Brain microvascular endothelial cell (primary cell): Measurements from ENCODE around the gene CEMP1.
A peak's percentile ranks its signal among the peaks of the same experiment; 100 is the strongest.

Experiments
- DNase-seq: peaks from one replicate; pipeline ENCODE4 v3.0.0-alpha.2; 2020
- H3K27ac ChIP-seq: fragments of 250-450 bp; sonication (Bioruptor Pico); 2 replicates; pipeline ENCODE4 v1.5.1; 2020; ENCODE audit warnings: mild to moderate bottlenecking, moderate library complexity
- H3K27me3 ChIP-seq: fragments of 250-450 bp; sonication (Bioruptor Pico); replicated peaks from 2 replicates; pipeline ENCODE4 v1.5.1; 2020; ENCODE audit warnings: mild to moderate bottlenecking
- H3K36me3 ChIP-seq: fragments of 250-450 bp; sonication (Bioruptor Pico); replicated peaks from 2 replicates; pipeline ENCODE4 v1.5.1; 2020; ENCODE audit warnings: mild to moderate bottlenecking
- H3K4me3 ChIP-seq: 2 replicates; pipeline ENCODE4 v1.5.1; 2011; ENCODE audit warnings: low read depth, mild to moderate bottlenecking, control low read depth, low read length, moderate library complexity
- in situ Hi-C: cut with HindIII; loops from 2 replicates; pipeline ENCODE4 v1.10.0; 2017; ENCODE audit warnings: low sequenced_read_pairs, low pct_ligation_motif_present
- TF ChIP-seq, protein P1 (sequence below): IDR thresholded peaks from 2 replicates; pipeline ENCODE4 v1.5.1; 2011; ENCODE audit warnings: low read depth, mild to moderate bottlenecking, moderate library complexity, low read length, control low read depth, inconsistent platforms; ENCODE audit errors: missing control alignments

Gene CEMP1

GRCh38 chr16:2507665-2508064, 23.5 kb downstream of the CEMP1 start:
- no peak for DNase-seq
- in situ Hi-C loops = no loop called here
- no peak overlapping the region for H3K27ac ChIP-seq
- H3K36me3 ChIP-seq = no peaks in the 10 kb centered on the region
- no peak overlapping the region for H3K4me3 ChIP-seq
- H3K27me3 ChIP-seq = no peaks in the 10 kb centered on the region
- TF ChIP-seq, protein P1, sequence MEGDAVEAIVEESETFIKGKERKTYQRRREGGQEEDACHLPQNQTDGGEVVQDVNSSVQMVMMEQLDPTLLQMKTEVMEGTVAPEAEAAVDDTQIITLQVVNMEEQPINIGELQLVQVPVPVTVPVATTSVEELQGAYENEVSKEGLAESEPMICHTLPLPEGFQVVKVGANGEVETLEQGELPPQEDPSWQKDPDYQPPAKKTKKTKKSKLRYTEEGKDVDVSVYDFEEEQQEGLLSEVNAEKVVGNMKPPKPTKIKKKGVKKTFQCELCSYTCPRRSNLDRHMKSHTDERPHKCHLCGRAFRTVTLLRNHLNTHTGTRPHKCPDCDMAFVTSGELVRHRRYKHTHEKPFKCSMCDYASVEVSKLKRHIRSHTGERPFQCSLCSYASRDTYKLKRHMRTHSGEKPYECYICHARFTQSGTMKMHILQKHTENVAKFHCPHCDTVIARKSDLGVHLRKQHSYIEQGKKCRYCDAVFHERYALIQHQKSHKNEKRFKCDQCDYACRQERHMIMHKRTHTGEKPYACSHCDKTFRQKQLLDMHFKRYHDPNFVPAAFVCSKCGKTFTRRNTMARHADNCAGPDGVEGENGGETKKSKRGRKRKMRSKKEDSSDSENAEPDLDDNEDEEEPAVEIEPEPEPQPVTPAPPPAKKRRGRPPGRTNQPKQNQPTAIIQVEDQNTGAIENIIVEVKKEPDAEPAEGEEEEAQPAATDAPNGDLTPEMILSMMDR = no peak

DNA sequence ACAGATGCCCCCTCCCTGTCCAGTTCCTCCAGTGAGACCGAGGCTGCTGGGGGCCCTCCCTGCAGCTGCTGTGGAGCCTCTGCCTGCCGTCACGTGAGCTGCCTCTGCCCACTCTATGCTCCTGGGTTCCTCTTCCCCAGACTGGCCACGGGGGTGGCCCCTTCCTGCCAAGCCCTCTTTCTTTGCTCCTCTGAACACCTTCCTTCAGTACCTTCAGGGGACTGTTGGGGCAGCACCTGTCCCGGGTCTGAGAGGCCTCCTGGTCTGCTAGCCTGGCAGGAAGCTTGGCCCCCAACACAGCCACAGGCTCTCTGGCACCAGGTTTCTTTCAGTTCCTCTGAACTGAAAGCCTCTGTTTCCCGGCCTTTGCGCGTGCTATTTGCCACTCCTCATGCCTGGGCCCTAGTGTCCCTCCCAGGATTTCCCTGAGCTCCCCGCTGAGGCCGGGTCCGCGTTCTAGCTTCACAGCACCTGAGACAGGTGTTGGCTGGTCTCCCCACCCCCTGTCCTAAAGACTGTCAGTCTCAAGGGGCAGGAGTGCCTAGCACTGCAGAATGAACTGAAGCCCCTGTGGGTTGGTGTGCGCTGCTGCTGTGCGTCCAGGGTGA, 24.1 kb downstream of the CEMP1 start:
- no peak overlapping the region for H3K4me3 ChIP-seq
- TF ChIP-seq, protein P1 = no peak
- in situ Hi-C loops = no loop called here
- no peak for DNase-seq
- no peaks in the 10 kb centered on the region for H3K27me3 ChIP-seq
- H3K36me3 ChIP-seq = no peaks in the 10 kb centered on the region
- no peak overlapping the region for H3K27ac ChIP-seq

GRCh38 chr16:2505695-2506094, 25.5 kb downstream of the CEMP1 start:
- TF ChIP-seq, protein P1 = no peak
- Histone ChIP-seq H3K4me3 (no peak overlapping the region), H3K36me3 (peaks cover 2% of the 10 kb centered on the region), H3K27ac (no peak overlapping the region), H3K27me3 (no peaks in the 10 kb centered on the region)
- in situ Hi-C loops = no loop called here
- DNase-seq = no peak

DNA sequence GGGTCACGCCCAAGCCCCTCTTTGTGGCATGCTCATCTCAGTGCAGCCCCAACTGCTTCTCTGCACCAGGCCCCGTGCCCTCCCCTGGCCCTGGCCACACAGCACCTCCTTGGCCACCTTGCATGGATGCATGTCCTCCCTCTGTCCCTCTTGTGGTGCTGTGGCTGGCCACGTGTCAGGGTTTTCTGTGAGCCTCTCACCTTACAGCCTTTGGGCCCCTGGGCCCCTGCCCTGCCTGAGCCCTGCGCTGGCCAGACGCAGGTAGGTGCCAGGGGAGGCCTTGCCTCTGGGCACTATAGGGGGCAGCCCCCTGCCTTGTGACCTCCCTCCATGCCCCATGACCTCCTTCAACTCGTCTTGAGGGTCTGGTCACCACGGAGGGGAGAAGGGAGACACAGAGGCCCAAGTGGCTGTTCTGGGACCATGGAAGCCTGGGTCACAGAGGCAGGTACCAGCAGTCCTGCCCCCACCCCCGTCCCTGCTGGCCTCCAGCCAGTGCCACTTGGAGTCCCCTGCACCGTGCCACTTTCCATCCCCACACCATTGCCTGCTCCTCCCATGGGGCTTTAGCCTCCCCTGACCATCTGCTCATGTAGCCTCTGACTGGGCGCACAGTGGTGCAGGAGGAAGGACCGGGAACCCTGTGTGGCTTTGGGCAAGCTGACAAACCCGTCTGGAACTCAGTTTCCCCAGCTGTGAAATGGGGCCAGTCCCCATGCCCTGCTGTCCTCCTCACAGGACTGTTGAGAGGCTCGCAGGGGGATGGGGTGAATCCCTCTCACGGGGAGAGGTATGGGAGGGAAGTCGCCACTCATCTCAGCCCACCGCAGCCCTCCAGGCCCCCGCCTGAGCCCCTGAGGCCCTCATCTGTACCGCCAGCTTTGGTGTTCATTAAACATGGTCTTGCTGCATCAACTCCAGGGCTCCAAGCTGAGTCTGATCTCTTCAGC, 29.0 kb downstream of the CEMP1 start:
- Histone ChIP-seq H3K27ac (no peak overlapping the region), H3K27me3 (no peaks in the 10 kb centered on the region), H3K36me3 (peaks cover 6% of the 10 kb centered on the region), H3K4me3 (no peak overlapping the region)
- DNase-seq = no peak
- TF ChIP-seq, protein P1 = no peak
- in situ Hi-C loops = no loop called here

DNA sequence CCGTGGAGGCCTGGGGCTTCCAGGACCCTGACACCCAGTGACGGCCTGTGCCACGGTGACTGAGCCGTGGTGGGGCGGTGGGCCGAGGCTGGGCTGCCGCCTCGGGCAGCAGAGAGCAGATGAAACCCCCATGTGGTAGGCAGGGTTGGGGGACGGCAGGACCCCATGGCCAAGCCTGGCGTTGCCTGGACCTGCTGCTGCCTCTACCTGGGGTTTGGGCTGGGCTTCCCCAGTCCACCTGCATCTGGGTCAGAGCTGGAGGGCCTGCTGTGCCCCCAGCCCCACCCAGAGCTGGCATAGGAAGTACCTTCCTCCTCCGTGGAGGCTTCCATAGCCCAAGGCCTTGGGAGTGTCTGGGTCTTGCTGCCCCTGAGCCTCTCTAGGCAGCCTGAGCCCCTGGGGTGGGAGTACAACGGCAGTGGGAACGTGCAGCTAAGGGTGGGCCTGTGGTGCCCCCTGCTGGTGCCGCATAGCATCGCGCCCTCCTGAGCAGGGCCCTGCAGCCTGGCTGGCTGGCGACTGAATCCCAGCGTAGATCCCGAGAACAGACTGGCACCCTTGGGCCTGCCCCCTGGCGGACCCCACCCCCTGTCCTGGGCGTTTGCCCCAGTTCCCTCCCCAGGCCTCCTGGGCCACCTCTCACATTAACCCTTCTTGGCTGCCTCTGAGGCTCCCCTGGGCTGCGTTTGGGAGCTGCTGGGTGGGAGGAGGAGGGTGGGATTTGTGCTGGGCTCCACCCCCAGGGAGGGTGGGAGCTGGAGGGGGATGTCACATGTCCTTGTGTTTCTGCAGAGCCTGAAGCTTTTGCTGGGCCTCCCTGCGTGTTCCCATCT, 30.1 kb downstream of the CEMP1 start:
- Histone ChIP-seq H3K27me3 (no peaks in the 10 kb centered on the region), H3K36me3 (peaks cover 14% of the 10 kb centered on the region), H3K4me3 (peak overlapping the region; percentile 41), H3K27ac (no peak overlapping the region)
- peak; percentile 71 for DNase-seq
- TF ChIP-seq, protein P1 = peak; percentile 97
- in situ Hi-C loops = no loop called here
